CD8-positive, alpha-beta memory T cell (primary cell): ENCODE results near the gene CTTNBP2NL. TPM values are rescaled to one million over a fixed set of nuclear protein-coding genes. Genes with fewer than 3 reads are reported as not detected.
A peak's percentile ranks its signal among the peaks of the same experiment; 100 is the strongest.

ENCODE experiments used
- CTCF ChIA-PET: fragments of 350-600 bp; sonication (Branson Sonifier 250); formaldehyde crosslinking; loops from one replicate; lab custom pipeline; 2021; ENCODE audit warnings: antibody characterized with exemption; lab: Charles Lee
- POLR2A ChIA-PET: fragments of 350-600 bp; sonication (Branson Sonifier 250); formaldehyde crosslinking; loops from one replicate; lab custom pipeline; 2021; ENCODE audit warnings: antibody characterized with exemption; lab: Charles Lee
- DNase-seq, 5 donors: peaks; one replicate each; pipeline versions ENCODE4 v3.0.0 to v3.0.0-alpha.2; 2020 to 2022; ENCODE audit warnings: mixed read lengths in 1 of 5
- H3K27ac ChIP-seq: one replicate; pipeline ENCODE4 v1.7.0; 2013; ENCODE audit warnings: low read depth, mild to moderate bottlenecking, low read length, moderate library complexity
- H3K27me3 ChIP-seq: 2 replicates; pipeline ENCODE4 v1.7.0; 2013; ENCODE audit warnings: low read length, mild to moderate bottlenecking; ENCODE audit not compliant: insufficient read depth, poor library complexity, severe bottlenecking
- H3K36me3 ChIP-seq: 2 replicates; pipeline ENCODE4 v1.7.0; 2013; ENCODE audit warnings: mild to moderate bottlenecking, low read length, moderate library complexity; ENCODE audit not compliant: insufficient read depth
- H3K4me1 ChIP-seq: 2 replicates; pipeline ENCODE4 v1.7.0; 2013; ENCODE audit warnings: mild to moderate bottlenecking, low read length, moderate library complexity; ENCODE audit not compliant: insufficient read depth
- H3K4me3 ChIP-seq: 2 replicates; pipeline ENCODE4 v1.7.0; 2013; ENCODE audit warnings: mild to moderate bottlenecking, low read length
- H3K9me3 ChIP-seq: 2 replicates; pipeline ENCODE4 v1.7.0; 2013; ENCODE audit warnings: mild to moderate bottlenecking, low read length
- H3K27ac Mint-ChIP-seq, 8 donors: one replicate each; pipeline ENCODE4 v1.8.0; 2020 to 2021; ENCODE audit warnings: mixed read lengths in 8 of 8, mild to moderate bottlenecking in 6 of 8, inconsistent platforms in 3 of 8, moderate library complexity in 3 of 8
- H3K27me3 Mint-ChIP-seq, 2 donors: one replicate each; pipeline ENCODE4 v1.8.0; 2020 to 2021; ENCODE audit warnings: mixed read lengths in 2 of 2, mild to moderate bottlenecking in 1 of 2, moderate library complexity in 1 of 2
- H3K36me3 Mint-ChIP-seq, 3 donors: one replicate each; pipeline ENCODE4 v1.8.0; 2020 to 2021; ENCODE audit warnings: mixed read lengths in 3 of 3, inconsistent platforms in 1 of 3, mild to moderate bottlenecking in 1 of 3
- H3K4me1 Mint-ChIP-seq, 3 donors: one replicate each; pipeline ENCODE4 v1.8.0; 2020 to 2021; ENCODE audit warnings: mixed read lengths in 3 of 3, inconsistent platforms in 1 of 3, mild to moderate bottlenecking in 1 of 3
- H3K4me3 Mint-ChIP-seq, 7 donors: one replicate each; pipeline ENCODE4 v1.8.0; 2020 to 2021; ENCODE audit warnings: mixed read lengths in 7 of 7, mild to moderate bottlenecking in 6 of 7, moderate library complexity in 4 of 7, inconsistent platforms in 2 of 7
- H3K9me3 Mint-ChIP-seq, 5 donors: one replicate each; pipeline ENCODE4 v1.8.0; 2020 to 2022; ENCODE audit warnings: mixed read lengths in 5 of 5, mild to moderate bottlenecking in 3 of 5, moderate library complexity in 2 of 5, inconsistent platforms in 1 of 5
- polyA plus RNA-seq: library from polyadenylated mRNA; unstranded; fragments of 300-500 nt; fragmentation: Illumina TruSeq; gene quantifications from one replicate; pipeline ENCODE4 v1.2.3, GENCODE V29; 2021
- total RNA-seq, 2 experiments: library from RNA; stranded (reverse); gene quantifications; one replicate each; pipeline ENCODE4 v1.2.3, GENCODE V29; 2021

CTTNBP2NL gene
- total and polyA plus RNA-seq, 3 experiments from 2014 or later: 0.07 to 2.5 (median 2.3) TPM

- ChIA-PET CTCF (interaction anchor here (1.2 kb wide), 1 partner anchor 9 kb away, joined by 4 read pairs; no protein-coding TSS in a partner anchor), POLR2A (no interaction called here)
- no peak overlapping the region for H3K27ac Mint-ChIP-seq
- H3K27ac ChIP-seq: no peak overlapping the region
- no peaks in the 10 kb centered on the region for H3K36me3 Mint-ChIP-seq
- H3K9me3 ChIP-seq: no peaks in the 10 kb centered on the region
- H3K4me3 Mint-ChIP-seq: peak overlapping the region in 1 of 7 donors; percentile 34
- no peak for DNase-seq
- no peaks in the 10 kb centered on the region for H3K4me1 Mint-ChIP-seq
- H3K9me3 Mint-ChIP-seq: no peaks in the 10 kb centered on the region
- H3K27me3 Mint-ChIP-seq: peaks cover 16 to 50% of the 10 kb centered on the region in 2 donors
- no peaks in the 10 kb centered on the region for H3K4me1 ChIP-seq
- H3K36me3 ChIP-seq: no peaks in the 10 kb centered on the region
- no peak overlapping the region for H3K4me3 ChIP-seq
- no peaks in the 10 kb centered on the region for H3K27me3 ChIP-seq
These were observed 97.3 kb downstream of the CTTNBP2NL start for GRCh38 chr1:112493351-112493750.

GRCh38 chr1:112496290-112496689, 100.3 kb downstream of the CTTNBP2NL start:
- DNase-seq: no peak
- no peaks in the 10 kb centered on the region for H3K36me3 Mint-ChIP-seq
- CTCF ChIA-PET: no interaction called here

GRCh38 chr1:112501810-112502641, 106.0 kb downstream of the CTTNBP2NL start:
- Histone ChIP-seq H3K4me3 (peak overlapping the region; percentile 34), H3K36me3 (no peaks in the 10 kb centered on the region), H3K27ac (no peak overlapping the region), H3K27me3 (peaks cover 42% of the 10 kb centered on the region), H3K4me1 (peaks cover 5% of the 10 kb centered on the region), H3K9me3 (no peaks in the 10 kb centered on the region)
- H3K9me3 Mint-ChIP-seq: peaks cover 0 to 2% (median 0%) of the 10 kb centered on the region in 5 donors
- CTCF ChIA-PET: interaction anchor here (0.6 to 3.8 kb wide), 31 partner anchors 9 to 571 kb away, joined by 3 to 51 read pairs (median 4); partner anchors contain the start of genes LRIG2, MOV10, PPM1J and ST7L
- peak overlapping the region; percentile 7 to 76 (median 70) for H3K4me3 Mint-ChIP-seq
- POLR2A ChIA-PET: interaction anchor here (0.7 to 1.5 kb wide), 3 partner anchors 115 to 206 kb away, joined by 3 to 4 read pairs (median 3); no protein-coding TSS in a partner anchor
- DNase-seq: peak; percentile 29 to 68 (median 36)
- peaks cover 2 to 11% (median 6%) of the 10 kb centered on the region in 3 donors for H3K4me1 Mint-ChIP-seq
- peaks cover 50 to 74% of the 10 kb centered on the region in 2 donors for H3K27me3 Mint-ChIP-seq
- H3K36me3 Mint-ChIP-seq: peaks cover 0 to 2% (median 0%) of the 10 kb centered on the region in 3 donors
- no peak overlapping the region for H3K27ac Mint-ChIP-seq

More at GRCh38 chr1:112496290-112496689, 100.3 kb downstream of the CTTNBP2NL start:
- POLR2A ChIA-PET: no interaction called here
- H3K27ac ChIP-seq: no peak overlapping the region
- no peaks in the 10 kb centered on the region for H3K4me1 Mint-ChIP-seq
- no peak overlapping the region for H3K27ac Mint-ChIP-seq
- peaks cover 0 to 2% (median 0%) of the 10 kb centered on the region in 5 donors for H3K9me3 Mint-ChIP-seq
- peaks cover 5% of the 10 kb centered on the region for H3K27me3 ChIP-seq
- H3K27me3 Mint-ChIP-seq: peaks cover 24 to 54% of the 10 kb centered on the region in 2 donors
- H3K4me1 ChIP-seq: peaks cover under 1% of the 10 kb centered on the region
- H3K4me3 Mint-ChIP-seq: no peak overlapping the region
- H3K36me3 ChIP-seq: no peaks in the 10 kb centered on the region
- no peaks in the 10 kb centered on the region for H3K9me3 ChIP-seq
- H3K4me3 ChIP-seq: no peak overlapping the region

- Mint-ChIP-seq H3K27me3 (peaks cover 48 to 69% of the 10 kb centered on the region in 2 donors), H3K4me1 (peaks cover 9 to 18% (median 10%) of the 10 kb centered on the region in 3 donors), H3K27ac (no peak overlapping the region), H3K9me3 (peaks cover 0 to 2% (median 0%) of the 10 kb centered on the region in 5 donors), H3K4me3 (peak overlapping the region; percentile 5 to 76 (median 32)), H3K36me3 (peaks cover 0 to 2% (median 0%) of the 10 kb centered on the region in 3 donors)
- ChIA-PET POLR2A (interaction anchor here (1.5 kb wide), 1 partner anchor 205 kb away, joined by 3 read pairs; no protein-coding TSS in a partner anchor), CTCF (interaction anchor here (0.9 to 3.8 kb wide), 11 partner anchors 10 to 212 kb away, joined by 3 to 51 read pairs (median 8); partner anchors contain the start of genes MOV10 and PPM1J)
- H3K4me3 ChIP-seq: no peak overlapping the region
- H3K27me3 ChIP-seq: peaks cover 50% of the 10 kb centered on the region
- no peaks in the 10 kb centered on the region for H3K36me3 ChIP-seq
- H3K9me3 ChIP-seq: no peaks in the 10 kb centered on the region
- no peak overlapping the region for H3K27ac ChIP-seq
- no peak for DNase-seq
- peaks cover 10% of the 10 kb centered on the region for H3K4me1 ChIP-seq
These were observed 106.8 kb downstream of the CTTNBP2NL start for GRCh38 chr1:112502826-112503225.

- Mint-ChIP-seq H3K36me3 (peaks cover 0 to 2% (median 0%) of the 10 kb centered on the region in 3 donors), H3K27ac (no peak overlapping the region), H3K4me1 (peaks cover 9 to 23% (median 12%) of the 10 kb centered on the region in 3 donors), H3K27me3 (peaks cover 40 to 58% of the 10 kb centered on the region in 2 donors), H3K4me3 (peak overlapping the region in 2 of 7 donors; percentile 21 to 52), H3K9me3 (peaks cover 0 to 2% (median 0%) of the 10 kb centered on the region in 5 donors)
- POLR2A ChIA-PET: no interaction called here
- Histone ChIP-seq H3K27ac (no peak overlapping the region), H3K4me1 (peaks cover 17% of the 10 kb centered on the region), H3K9me3 (no peaks in the 10 kb centered on the region), H3K4me3 (no peak overlapping the region), H3K36me3 (no peaks in the 10 kb centered on the region), H3K27me3 (peaks cover 56% of the 10 kb centered on the region)
- CTCF ChIA-PET: interaction anchor here (0.8 to 3.8 kb wide), 3 partner anchors 17 to 205 kb away, joined by 3 to 51 read pairs (median 3); no protein-coding TSS in a partner anchor
- DNase-seq: no peak
These were observed 108.1 kb downstream of the CTTNBP2NL start for GRCh38 chr1:112504001-112504660.

- Mint-ChIP-seq H3K27ac (no peak overlapping the region), H3K27me3 (peaks cover 39 to 51% of the 10 kb centered on the region in 2 donors), H3K9me3 (peaks cover 0 to 2% (median 0%) of the 10 kb centered on the region in 5 donors), H3K36me3 (peaks cover 0 to 2% (median 0%) of the 10 kb centered on the region in 3 donors), H3K4me1 (peaks cover 9 to 28% (median 12%) of the 10 kb centered on the region in 3 donors), H3K4me3 (peak overlapping the region in 2 of 7 donors; percentile 31 to 52)
- CTCF ChIA-PET: interaction anchor here (0.8 to 1.3 kb wide), 2 partner anchors 17 to 106 kb away, joined by 3 read pairs; no protein-coding TSS in a partner anchor
- H3K4me1 ChIP-seq: peaks cover 17% of the 10 kb centered on the region
- peaks cover 56% of the 10 kb centered on the region for H3K27me3 ChIP-seq
- H3K27ac ChIP-seq: no peak overlapping the region
- POLR2A ChIA-PET: no interaction called here
- no peaks in the 10 kb centered on the region for H3K9me3 ChIP-seq
- no peak for DNase-seq
- no peaks in the 10 kb centered on the region for H3K36me3 ChIP-seq
- H3K4me3 ChIP-seq: no peak overlapping the region
These were observed 108.8 kb downstream of the CTTNBP2NL start for GRCh38 chr1:112504661-112505399.

GRCh38 chr1:112505400-112505785, 109.4 kb downstream of the CTTNBP2NL start:
- Histone ChIP-seq H3K9me3 (no peaks in the 10 kb centered on the region), H3K27me3 (peaks cover 56% of the 10 kb centered on the region), H3K36me3 (no peaks in the 10 kb centered on the region), H3K27ac (no peak overlapping the region), H3K4me3 (no peak overlapping the region), H3K4me1 (peaks cover 17% of the 10 kb centered on the region)
- ChIA-PET POLR2A (no interaction called here), CTCF (interaction anchor here (1.0 to 1.3 kb wide), 2 partner anchors 16 to 22 kb away, joined by 3 read pairs; no protein-coding TSS in a partner anchor)
- H3K36me3 Mint-ChIP-seq: peaks cover 0 to 2% (median 0%) of the 10 kb centered on the region in 3 donors
- H3K27ac Mint-ChIP-seq: no peak overlapping the region
- peak overlapping the region in 1 of 7 donors; percentile 31 for H3K4me3 Mint-ChIP-seq
- H3K9me3 Mint-ChIP-seq: peaks cover 0 to 2% (median 0%) of the 10 kb centered on the region in 5 donors
- peaks cover 38 to 48% of the 10 kb centered on the region in 2 donors for H3K27me3 Mint-ChIP-seq
- DNase-seq: no peak
- peaks cover 9 to 28% (median 12%) of the 10 kb centered on the region in 3 donors for H3K4me1 Mint-ChIP-seq
